Fibroblast of lung (primary cell): ENCODE data around the gene C1orf167. TPM values are rescaled to one million over a fixed set of nuclear protein-coding genes. Genes with fewer than 3 reads are reported as not detected.

Experiments used
- DNase-seq, 2 donors: peaks; one replicate each; pipeline versions ENCODE4 v3.0.0 to v3.0.0-alpha.2; 2010; ENCODE audit warnings: low read depth in 2 of 2
- H2AFZ ChIP-seq: 2 replicates; pipeline ENCODE4 v1.5.1; 2012; ENCODE audit warnings: low read length, control low read depth, inconsistent platforms
- H3K27ac ChIP-seq: 2 replicates; pipeline ENCODE4 v1.5.1; 2011; ENCODE audit warnings: low read length, control low read depth; ENCODE audit not compliant: insufficient read depth
- H3K27me3 ChIP-seq: 2 replicates; pipeline ENCODE4 v1.5.1; 2011; ENCODE audit warnings: mild to moderate bottlenecking, low read length; ENCODE audit not compliant: control insufficient read depth, insufficient read depth
- H3K36me3 ChIP-seq: 2 replicates; pipeline ENCODE4 v1.5.1; 2011; ENCODE audit warnings: low read length; ENCODE audit not compliant: control insufficient read depth, insufficient read depth
- H3K4me1 ChIP-seq: 2 replicates; pipeline ENCODE4 v1.5.1; 2011; ENCODE audit warnings: low read length; ENCODE audit not compliant: control insufficient read depth, insufficient read depth; ENCODE audit errors: extremely low read depth
- H3K4me2 ChIP-seq: 2 replicates; pipeline ENCODE4 v1.5.1; 2011; ENCODE audit warnings: low read length, control low read depth; ENCODE audit not compliant: insufficient read depth; ENCODE audit errors: extremely low read depth
- H3K4me3 ChIP-seq, 4 experiments: fragments of 200-600 bp in 1 of 4; sonication (generic) in 1 of 4; replicated peaks in 1 of 4; 2 replicates each; pipeline ENCODE4 v1.5.1; 2011 to 2016; ENCODE audit warnings: low read length in 4 of 4, low read depth in 3 of 4, mild to moderate bottlenecking in 3 of 4, control low read depth in 2 of 4, inconsistent platforms in 1 of 4, mixed read lengths in 1 of 4; ENCODE audit not compliant: insufficient read depth in 1 of 4; ENCODE audit errors: control extremely low read depth in 1 of 4
- H3K79me2 ChIP-seq: 2 replicates; pipeline ENCODE4 v1.5.1; 2012; ENCODE audit warnings: mild to moderate bottlenecking, low read length, inconsistent platforms; ENCODE audit not compliant: control insufficient read depth, insufficient read depth
- H3K9ac ChIP-seq: 2 replicates; pipeline ENCODE4 v1.5.1; 2011; ENCODE audit warnings: mild to moderate bottlenecking, low read length, control low read depth; ENCODE audit not compliant: insufficient read depth
- H3K9me3 ChIP-seq: 2 replicates; pipeline ENCODE4 v1.5.1; 2012; ENCODE audit warnings: low read depth, low read length; ENCODE audit not compliant: control insufficient read depth, insufficient read depth
- H4K20me1 ChIP-seq: 2 replicates; pipeline ENCODE4 v1.5.1; 2011; ENCODE audit warnings: low read length; ENCODE audit not compliant: control insufficient read depth, insufficient read depth; ENCODE audit errors: extremely low read depth
- CTCF ChIP-seq, 2 donors: IDR thresholded peaks in 1 of 2; conservative IDR thresholded peaks in 1 of 2; 1 replicate in 1 of 2; 2 replicates in 1 of 2; pipeline ENCODE4 v1.5.1; 2011 to 2012; ENCODE audit warnings: low read length in 2 of 2, control low read depth in 1 of 2, inconsistent platforms in 1 of 2, low read depth in 1 of 2, mild to moderate bottlenecking in 1 of 2
- EZH2 ChIP-seq: IDR thresholded peaks from 2 replicates; pipeline ENCODE4 v1.5.1; 2012; ENCODE audit warnings: low read length, control low read depth, mild to moderate bottlenecking; ENCODE audit errors: missing control alignments
- polyA plus RNA-seq, 2 donors: library from polyadenylated mRNA; depleted of rRNA in 1 of 2; stranded (reverse) in 1 of 2; unstranded in 1 of 2; fragments of >200 nt; gene quantifications; 2 replicates each; pipeline ENCODE4 v1.2.1, GENCODE V29; 2011 to 2012; ENCODE audit warnings: missing spikeins in 1 of 2
- total RNA-seq: library from RNA; depleted of rRNA; stranded (reverse); fragments of >200 nt; gene quantifications from 2 replicates; pipeline ENCODE4 v1.2.1, GENCODE V29; 2014

The C1orf167 gene
- total and polyA plus RNA-seq, 2 donors (not counting 1 experiment from before 2014, with no cell fraction given) = 0.39 to 0.99 TPM

- H2AFZ ChIP-seq = no peak overlapping the region
- H3K79me2 ChIP-seq = no peaks in the 10 kb centered on the region
- no peak overlapping the region for H3K9ac ChIP-seq
- no peak for TF ChIP-seq CTCF (conservative IDR thresholded peaks at IDR 0.05 in 1 of 2, IDR thresholded peaks at IDR 0.05 in 1 of 2; ENCODE audit: low read depth in 1 of 2, low read length in 2 of 2)
- no peak for TF ChIP-seq EZH2
- DNase-seq = no peak
- H3K4me2 ChIP-seq = no peak overlapping the region
- H3K4me1 ChIP-seq = no peaks in the 10 kb centered on the region
- no peak overlapping the region for H3K27ac ChIP-seq
- H3K27me3 ChIP-seq = no peaks in the 10 kb centered on the region
- no peak overlapping the region for H3K4me3 ChIP-seq
- H3K36me3 ChIP-seq = no peaks in the 10 kb centered on the region
- H4K20me1 ChIP-seq = no peaks in the 10 kb centered on the region
- H3K9me3 ChIP-seq = no peaks in the 10 kb centered on the region
Measured at GRCh38 chr1:11740258-11741192, 21.5 kb upstream of the C1orf167 start.

- no peak for TF ChIP-seq CTCF (conservative IDR thresholded peaks at IDR 0.05 in 1 of 2, IDR thresholded peaks at IDR 0.05 in 1 of 2; ENCODE audit: low read depth in 1 of 2, low read length in 2 of 2)
- no peak for TF ChIP-seq EZH2
- Histone ChIP-seq H3K27ac (no peak overlapping the region), H3K9ac (no peak overlapping the region), H4K20me1 (no peaks in the 10 kb centered on the region), H3K27me3 (no peaks in the 10 kb centered on the region), H3K9me3 (no peaks in the 10 kb centered on the region), H2AFZ (no peak overlapping the region), H3K4me2 (no peak overlapping the region), H3K4me1 (no peaks in the 10 kb centered on the region), H3K79me2 (no peaks in the 10 kb centered on the region), H3K36me3 (no peaks in the 10 kb centered on the region), H3K4me3 (no peak overlapping the region)
- no peak for DNase-seq
Measured at GRCh38 chr1:11741482-11741881, 20.5 kb upstream of the C1orf167 start.

GRCh38 chr1:11741919-11742558 lies 20.0 kb upstream of the C1orf167 start:
- no peak overlapping the region for H3K4me2 ChIP-seq
- no peak overlapping the region for H3K4me3 ChIP-seq
- no peaks in the 10 kb centered on the region for H3K79me2 ChIP-seq
- H3K4me1 ChIP-seq = no peaks in the 10 kb centered on the region
- H2AFZ ChIP-seq = no peak overlapping the region
- no peaks in the 10 kb centered on the region for H3K27me3 ChIP-seq
- H3K36me3 ChIP-seq = no peaks in the 10 kb centered on the region
- no peak overlapping the region for H3K27ac ChIP-seq
- no peak overlapping the region for H3K9ac ChIP-seq
- no peaks in the 10 kb centered on the region for H3K9me3 ChIP-seq
- DNase-seq = no peak
- no peak for TF ChIP-seq EZH2
- TF ChIP-seq CTCF (conservative IDR thresholded peaks at IDR 0.05 in 1 of 2, IDR thresholded peaks at IDR 0.05 in 1 of 2; ENCODE audit: low read depth in 1 of 2, low read length in 2 of 2) = no peak
- H4K20me1 ChIP-seq = no peaks in the 10 kb centered on the region
